ENCODE results near the gene THSD4.

DNA sequence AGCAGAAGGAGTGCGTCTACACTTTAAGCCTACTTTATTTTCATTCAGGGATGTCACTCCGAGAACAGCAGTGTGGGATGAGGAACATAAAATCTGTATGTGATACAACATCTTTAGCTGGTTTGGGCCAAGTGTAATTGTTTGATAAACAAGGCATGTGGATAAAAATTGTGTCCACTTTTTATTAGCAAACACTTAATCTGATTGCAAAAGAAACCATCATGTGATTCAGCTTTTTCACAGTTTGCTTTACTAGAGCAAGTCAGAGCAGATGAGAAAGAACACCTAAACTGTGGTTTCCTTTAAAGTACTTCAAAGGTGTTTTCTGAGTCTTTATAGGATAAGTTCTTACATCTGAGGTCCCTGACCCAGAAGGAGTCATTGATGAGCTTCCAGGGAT lies 237.9 kb downstream of the THSD4 start:
- TF ChIP-seq CTCF (IDR thresholded peaks at IDR 0.05; ENCODE audit: poor library complexity, severe bottlenecking) (no peak), EP300 (conservative IDR thresholded peaks at IDR 0.05; ENCODE audit: poor library complexity, severe bottlenecking) (no peak), EZH2 (IDR thresholded peaks at IDR 0.05; ENCODE audit: borderline replicate concordance, insufficient read depth, low read length, poor library complexity, severe bottlenecking) (no peak), SMC3 (conservative IDR thresholded peaks at IDR 0.05; ENCODE audit: poor library complexity) (no peak)
- TF ChIP-seq, protein P1, sequence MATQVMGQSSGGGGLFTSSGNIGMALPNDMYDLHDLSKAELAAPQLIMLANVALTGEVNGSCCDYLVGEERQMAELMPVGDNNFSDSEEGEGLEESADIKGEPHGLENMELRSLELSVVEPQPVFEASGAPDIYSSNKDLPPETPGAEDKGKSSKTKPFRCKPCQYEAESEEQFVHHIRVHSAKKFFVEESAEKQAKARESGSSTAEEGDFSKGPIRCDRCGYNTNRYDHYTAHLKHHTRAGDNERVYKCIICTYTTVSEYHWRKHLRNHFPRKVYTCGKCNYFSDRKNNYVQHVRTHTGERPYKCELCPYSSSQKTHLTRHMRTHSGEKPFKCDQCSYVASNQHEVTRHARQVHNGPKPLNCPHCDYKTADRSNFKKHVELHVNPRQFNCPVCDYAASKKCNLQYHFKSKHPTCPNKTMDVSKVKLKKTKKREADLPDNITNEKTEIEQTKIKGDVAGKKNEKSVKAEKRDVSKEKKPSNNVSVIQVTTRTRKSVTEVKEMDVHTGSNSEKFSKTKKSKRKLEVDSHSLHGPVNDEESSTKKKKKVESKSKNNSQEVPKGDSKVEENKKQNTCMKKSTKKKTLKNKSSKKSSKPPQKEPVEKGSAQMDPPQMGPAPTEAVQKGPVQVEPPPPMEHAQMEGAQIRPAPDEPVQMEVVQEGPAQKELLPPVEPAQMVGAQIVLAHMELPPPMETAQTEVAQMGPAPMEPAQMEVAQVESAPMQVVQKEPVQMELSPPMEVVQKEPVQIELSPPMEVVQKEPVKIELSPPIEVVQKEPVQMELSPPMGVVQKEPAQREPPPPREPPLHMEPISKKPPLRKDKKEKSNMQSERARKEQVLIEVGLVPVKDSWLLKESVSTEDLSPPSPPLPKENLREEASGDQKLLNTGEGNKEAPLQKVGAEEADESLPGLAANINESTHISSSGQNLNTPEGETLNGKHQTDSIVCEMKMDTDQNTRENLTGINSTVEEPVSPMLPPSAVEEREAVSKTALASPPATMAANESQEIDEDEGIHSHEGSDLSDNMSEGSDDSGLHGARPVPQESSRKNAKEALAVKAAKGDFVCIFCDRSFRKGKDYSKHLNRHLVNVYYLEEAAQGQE (IDR thresholded peaks at IDR 0.05; ENCODE audit: borderline replicate concordance), result no peak

All from neural cell (in vitro differentiated cells).